Measurements from ENCODE around the gene MTERF1.

The MTERF1 gene

DNA sequence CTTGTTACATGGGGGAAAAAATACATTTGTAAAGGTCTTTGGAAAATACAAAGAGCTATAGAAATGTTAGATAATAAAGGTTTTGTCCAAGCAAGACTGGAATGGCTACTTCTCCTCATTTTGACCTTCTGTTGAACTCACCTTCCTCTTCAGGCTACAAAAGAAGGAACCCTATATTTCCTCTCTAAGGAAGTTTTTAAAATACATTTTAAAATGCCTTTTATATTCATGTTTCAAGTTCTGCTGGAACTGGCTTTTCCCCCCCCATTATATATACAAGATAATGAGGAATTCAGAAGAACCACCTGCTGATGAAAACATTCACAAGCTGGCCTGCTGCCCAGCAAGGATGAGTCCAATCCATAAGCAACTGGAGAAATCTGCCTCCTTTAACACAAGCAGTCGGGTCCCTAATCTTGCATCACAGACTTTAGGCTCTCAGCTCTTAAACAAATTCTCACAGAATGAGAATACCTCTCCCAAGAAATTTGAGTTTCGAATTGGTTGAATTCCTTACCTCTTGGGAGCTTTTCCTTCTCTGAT is 44.6 kb downstream of the MTERF1 start:
- DNase-seq (ENCODE audit: low read depth in 3 of 3) = no peak

DNA sequence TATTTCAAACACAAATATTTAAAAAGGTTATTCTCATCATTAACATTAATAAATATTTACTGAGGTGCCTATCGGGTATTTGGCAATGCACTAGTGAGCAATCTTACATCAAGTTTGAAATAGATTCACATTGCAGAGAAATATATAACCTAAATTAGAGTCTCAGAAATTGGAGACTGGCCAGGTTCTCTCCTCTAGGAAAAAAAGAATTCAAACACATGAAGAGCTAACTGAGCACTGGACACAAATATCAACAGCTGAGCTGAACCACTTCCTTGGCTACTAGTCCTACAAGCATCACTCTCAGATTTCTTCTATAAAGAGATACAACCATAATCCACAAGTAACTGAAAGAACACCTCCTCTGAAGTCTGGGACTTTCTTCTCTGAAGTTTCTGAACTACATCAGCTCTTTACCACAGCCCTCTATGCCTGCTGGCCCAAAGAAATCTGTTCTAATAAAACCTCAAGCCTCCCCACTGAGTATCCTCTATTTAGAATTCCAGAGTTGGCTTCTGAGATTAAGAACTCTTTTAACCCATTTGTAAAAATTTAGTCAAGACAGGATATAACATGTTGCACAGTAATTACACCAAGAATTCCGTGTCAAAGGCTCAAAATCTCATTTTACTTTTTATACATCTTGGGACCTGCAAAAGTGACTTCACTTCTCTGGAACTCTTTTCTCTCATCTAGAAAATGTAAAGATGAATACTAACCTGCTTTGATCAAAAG is 45.2 kb downstream of the MTERF1 start:
- no peak for DNase-seq (ENCODE audit: low read depth in 3 of 3)

DNA sequence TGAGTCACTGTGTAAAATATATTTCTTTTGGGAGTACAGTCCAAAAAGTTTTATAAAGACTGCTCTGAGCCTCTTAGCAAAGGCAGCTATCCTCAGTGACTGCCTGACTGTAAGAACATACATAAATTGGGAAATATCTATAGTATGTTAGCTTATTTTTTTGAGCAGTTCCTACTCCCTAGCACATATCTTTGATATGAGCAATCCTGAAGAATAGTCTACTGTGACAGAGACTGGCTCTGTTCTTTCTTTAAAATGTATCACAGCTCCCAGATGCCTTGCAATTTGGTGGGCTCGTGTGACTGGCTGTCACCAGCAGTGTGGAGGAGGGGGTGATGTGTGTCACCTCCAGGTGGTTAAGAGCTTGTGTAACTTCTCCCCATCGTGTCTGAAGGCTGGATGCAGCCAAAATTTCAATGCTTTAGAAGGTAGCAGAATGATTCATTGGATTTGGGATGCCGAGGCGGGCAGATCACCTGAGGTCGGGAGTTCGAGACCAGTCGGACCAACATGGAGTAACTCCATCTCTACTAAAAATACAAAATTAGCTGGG is 47.9 kb downstream of the MTERF1 start:
- no peak for DNase-seq (ENCODE audit: low read depth in 3 of 3)

DNA sequence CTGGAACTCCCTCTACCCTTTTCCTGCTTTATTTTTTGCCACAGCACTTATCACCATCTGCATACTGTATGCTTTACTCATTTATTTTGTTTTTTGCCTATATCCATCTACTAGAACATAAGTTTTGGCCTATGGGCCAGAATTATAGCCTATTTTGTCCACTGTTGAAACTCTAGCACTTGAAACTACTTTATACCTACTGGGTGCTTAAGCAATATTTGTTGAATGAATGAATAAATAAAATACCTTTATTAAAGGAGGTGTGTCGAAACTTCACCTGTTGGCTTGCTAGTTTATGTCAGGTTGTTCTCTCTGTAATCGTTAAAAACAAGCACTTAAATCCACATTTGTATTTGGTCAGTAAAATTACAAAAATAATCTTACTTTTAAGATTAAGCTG is 53.3 kb downstream of the MTERF1 start:
- DNase-seq (ENCODE audit: low read depth in 3 of 3) = no peak

DNA sequence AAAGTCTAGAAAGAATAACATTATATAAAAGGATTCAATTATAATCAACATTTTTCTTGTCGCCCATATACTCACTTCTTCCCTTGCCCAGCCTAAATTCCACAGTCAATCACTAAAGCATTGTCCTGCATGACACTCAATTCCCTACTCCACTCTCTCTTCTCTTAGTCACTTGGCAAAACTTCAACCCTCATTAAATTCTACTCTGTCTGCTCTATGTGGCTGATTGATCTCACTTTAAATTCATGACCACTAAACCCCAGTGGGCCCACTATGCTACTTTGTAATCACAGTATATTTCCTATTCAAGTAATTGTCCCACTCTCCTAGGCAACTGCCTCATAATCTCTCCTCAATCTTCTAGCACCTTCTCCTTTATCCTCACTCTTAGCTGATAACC is 54.1 kb downstream of the MTERF1 start:
- DNase-seq (ENCODE audit: low read depth in 3 of 3) = no peak

DNA sequence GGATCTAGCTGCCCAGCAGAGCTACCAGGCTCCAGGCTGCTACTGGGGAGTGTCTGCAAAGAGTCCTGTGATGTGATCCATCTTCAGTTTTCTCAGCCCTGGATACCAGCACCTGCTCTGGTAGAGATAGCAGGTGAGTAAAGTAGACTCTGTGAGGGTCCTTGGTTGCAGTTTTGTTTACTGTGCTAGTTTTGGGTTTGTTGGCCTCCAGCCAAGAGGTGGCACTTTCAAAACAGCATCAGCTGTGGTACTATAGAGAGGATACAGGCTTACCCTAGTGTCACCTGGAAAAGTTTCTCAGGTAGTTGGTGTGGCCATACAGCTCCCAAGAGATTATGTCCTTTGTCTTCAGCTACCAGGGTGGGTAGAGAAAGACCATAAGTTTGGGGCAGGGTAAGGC is 56.3 kb downstream of the MTERF1 start:
- no peak for DNase-seq (ENCODE audit: low read depth in 3 of 3)
